GM19463 (cell line): ENCODE measurements around the gene PRSS27.
"Not testable (repeated sequence)": the region's sequence is repeated elsewhere in the genome, so short reads cannot be mapped to it uniquely, and the experiment has no call there.

Experiments
- ATAC-seq: cut with Tn5 transposase; IDR thresholded peaks from one replicate; pipeline ENCODE4 v1.9.1; 2021; ENCODE audit warnings: mild to moderate bottlenecking, moderate library complexity; ENCODE audit not compliant: unreplicated experiment

PRSS27 gene

GRCh38 chr16:2728034-2728433 lies 8.0 kb upstream of the PRSS27 start:
- no peak for ATAC-seq

DNA sequence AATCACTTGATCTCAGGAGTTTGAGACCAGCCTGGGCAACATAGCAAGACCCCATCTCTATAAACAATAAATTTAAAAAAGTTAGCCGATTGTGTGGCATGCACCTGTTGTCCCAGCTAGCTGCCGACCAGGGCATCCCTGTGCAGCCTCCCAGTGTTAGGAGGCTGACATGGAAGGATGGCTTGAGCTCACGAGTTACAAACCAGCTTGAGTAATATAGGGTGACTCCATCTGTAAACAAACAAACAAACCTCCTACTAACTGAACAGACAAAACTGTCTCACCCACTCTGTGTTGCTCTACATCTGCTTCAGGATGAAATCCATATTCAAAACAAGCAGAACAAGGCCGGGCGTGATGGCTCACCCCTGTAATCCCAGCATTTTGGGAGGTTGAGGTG lies 6.9 kb upstream of the PRSS27 start:
- ATAC-seq: no peak

GRCh38 chr16:2724816-2725348 lies 4.9 kb upstream of the PRSS27 start:
- no peak for ATAC-seq

- no peak for ATAC-seq
Measured at GRCh38 chr16:2724088-2724676, 4.2 kb upstream of the PRSS27 start.

GRCh38 chr16:2721634-2722173 lies 1.7 kb upstream of the PRSS27 start:
- not testable (repeated sequence) for ATAC-seq

GRCh38 chr16:2720719-2721633 lies 952 bp upstream of the PRSS27 start:
- ATAC-seq: peak; percentile 81

- ATAC-seq: no peak
Measured at GRCh38 chr16:2719328-2720063, 528 bp downstream of the PRSS27 start.

- no peak for ATAC-seq
Measured at GRCh38 chr16:2717383-2718263, 2.4 kb downstream of the PRSS27 start.

DNA sequence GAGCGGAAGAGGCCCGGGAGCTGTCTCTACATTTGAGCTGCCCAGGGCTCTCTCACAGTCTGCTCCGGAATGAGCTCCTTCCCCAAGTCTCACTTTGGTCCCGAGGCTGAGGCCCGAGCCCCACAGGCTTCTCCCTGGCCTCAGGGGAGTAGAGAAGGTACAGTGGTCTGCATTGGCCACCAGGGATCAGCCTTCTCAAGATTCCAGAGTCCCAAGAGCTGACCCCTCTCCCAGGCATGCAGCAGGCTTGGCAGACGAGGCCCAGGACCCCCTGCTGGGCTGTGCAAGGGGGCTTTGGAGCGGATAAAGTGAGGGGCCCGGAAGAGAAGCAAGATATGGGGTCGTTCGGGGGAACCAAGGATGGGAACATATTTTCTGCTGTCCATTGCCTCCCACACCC lies 3.1 kb downstream of the PRSS27 start:
- ATAC-seq: no peak

DNA sequence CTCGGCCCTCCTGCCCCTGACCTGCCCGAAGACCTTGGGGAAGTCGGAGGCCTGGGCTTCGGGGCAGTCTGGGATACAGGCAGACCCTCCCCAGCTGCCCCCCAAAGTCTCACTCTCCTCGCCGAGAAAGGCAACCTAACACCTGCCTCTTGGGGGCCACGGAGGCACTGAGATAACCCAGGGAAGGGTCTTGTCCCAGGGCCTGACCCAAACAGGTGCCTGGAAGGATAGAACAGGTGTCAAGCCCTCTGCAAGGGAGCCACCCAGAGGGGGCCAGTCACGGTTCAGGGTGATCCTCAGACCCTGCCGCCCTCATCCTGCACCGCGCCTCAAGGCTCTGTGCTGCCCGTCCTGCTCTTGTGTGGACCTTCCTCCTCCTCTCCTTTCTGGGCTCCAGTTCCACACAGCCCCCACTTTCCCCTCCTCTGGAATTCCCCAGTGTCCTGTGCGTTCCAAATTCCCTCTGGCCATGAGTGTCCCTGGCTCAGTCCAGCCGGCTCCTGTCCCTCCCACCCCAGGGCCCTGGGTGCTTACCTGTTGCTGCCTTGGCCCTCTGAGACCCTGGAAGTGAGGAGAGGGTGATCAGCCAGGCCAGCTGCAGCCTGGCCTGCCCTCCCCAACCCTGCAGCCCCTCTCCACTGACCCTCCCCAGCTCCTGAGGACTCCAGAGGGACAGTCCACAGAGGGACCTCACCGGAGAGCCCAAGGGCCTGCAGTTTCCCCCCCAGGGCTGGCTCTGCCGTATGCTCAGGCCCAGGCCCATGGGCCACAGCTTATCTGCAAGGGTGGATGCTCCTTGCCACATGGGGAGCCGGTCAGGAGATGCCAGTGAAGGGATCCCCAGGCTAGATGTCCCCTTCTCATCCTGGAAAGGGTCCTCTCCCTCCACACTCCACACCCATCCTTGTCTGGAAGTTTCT lies 3.8 kb downstream of the PRSS27 start:
- ATAC-seq: no peak

DNA sequence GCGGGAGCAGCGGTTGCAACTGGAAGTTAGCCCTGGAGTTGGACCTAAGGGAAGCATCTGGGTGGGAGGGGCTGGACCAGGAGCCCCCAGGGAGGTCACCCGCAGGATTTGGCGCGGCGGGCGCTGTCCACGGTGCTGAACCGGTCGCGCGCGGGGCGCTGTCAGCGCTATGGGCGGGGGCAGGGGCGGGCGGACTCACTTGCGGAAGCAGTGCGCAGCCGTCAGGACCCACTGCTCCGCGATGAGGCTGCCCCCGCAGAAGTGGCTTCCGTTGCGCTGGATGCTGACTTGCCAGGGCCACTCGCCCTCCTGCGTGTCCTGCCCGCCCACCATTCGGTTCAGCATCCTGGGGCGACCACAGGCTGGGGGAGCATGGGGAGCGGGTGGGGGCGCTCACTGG lies 4.5 kb downstream of the PRSS27 start:
- no peak for ATAC-seq

DNA sequence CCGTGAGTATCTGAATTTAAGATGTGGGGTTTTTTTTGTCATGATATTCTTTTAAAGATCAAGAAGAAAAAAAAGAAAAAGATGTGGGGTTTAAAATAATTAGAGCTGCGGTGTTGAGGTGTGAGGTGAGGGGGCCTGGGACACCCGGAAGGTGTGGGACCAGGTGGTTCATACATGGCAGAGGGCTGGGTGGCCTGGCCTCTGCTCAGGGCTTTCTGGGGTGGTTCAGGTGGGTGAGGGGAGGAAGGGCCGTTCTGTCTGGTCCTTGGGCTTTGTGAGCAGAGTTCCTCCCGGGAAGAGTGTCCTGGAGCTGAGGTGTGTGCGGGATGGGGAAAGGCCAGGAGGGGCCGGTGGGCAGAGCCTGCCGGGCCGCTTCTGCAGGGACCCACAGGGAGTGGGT lies 5.0 kb downstream of the PRSS27 start:
- no peak for ATAC-seq

- no peak for ATAC-seq
Measured at GRCh38 chr16:2713985-2714774, 5.8 kb downstream of the PRSS27 start.

DNA sequence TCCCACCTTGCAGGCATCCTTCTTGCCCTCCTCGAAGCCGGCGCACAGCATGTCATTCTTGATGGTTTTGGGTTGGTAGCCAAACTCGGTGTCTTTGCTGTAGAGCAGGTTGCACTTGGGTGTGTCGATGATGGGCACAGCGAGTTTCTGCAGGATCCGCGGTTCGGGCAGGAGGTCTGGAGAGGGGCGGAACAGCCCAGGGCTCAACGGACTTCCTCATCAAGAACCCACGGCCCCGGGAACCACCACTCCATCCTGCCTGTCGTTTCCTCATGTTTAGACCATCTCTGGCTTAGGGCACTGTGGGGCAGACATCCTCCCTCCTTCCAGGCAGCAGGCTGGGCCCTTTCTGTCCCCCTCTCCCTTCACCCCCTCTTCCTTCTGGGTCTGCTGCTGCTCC lies 6.5 kb downstream of the PRSS27 start:
- ATAC-seq: no peak

DNA sequence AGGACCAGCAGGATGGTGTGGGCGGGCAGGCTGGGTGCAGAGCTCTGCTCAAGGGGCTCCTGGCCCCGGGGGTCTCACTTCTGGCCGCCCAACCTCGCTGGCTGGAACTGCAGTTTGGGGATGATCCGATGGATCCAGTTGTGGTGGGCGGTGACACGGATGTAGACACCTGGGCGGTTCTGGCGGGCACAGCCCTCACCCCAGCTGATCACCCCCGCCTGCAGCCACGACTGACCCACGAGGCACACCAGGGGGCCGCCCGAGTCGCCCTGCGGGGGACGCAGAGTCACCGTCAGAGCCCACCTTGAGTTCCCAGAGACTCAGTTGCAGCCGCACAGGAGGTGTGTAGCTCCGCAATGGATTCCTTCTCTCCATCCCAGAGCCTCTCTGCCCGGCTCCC lies 7.5 kb downstream of the PRSS27 start:
- no peak for ATAC-seq

DNA sequence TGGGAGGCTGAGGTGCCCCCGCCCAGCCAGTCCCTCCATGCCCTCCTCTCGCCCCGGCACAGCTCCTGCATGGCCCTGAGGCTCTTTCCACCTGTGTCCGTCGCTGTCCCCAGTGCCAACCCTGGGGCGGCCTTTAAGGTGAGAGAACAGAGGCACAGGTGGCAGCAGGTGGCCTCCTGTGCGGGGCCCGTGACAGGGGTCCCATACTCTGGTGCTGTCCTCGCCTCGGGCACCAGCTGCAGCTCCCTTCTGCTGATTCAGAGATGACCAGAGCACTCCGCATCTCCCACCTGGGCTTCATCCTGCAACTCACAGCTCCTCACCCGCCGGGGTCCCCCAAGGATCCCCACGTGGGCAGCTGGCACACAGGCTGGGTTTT lies 8.0 kb downstream of the PRSS27 start:
- ATAC-seq: no peak

- ATAC-seq: no peak
Measured at GRCh38 chr16:2711370-2712062, 8.5 kb downstream of the PRSS27 start.

DNA sequence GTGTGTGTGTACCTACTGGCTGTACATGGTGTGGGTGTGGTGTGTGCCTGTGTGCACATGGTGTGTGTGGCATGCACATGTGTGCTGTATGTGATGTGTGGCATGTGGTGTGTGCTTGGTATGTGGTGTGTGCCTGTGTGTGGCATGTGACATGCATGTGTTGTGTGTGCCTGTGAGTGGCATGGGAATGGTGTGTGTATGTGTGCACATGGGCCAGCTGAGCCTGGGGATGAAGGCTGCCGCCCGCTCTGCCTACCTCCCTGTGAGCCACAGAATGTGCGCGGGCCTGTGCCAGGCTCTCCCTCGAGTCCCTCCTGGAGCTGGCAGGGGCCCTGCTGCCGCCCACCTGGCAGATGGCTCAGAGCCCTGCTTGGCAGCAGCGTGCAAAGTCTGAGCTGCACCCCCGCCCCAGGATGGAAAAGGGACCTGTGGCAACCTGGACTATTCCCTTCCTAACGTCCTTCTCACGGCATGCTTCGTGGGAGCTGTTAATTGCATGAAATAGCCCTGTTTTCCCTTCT lies 9.3 kb downstream of the PRSS27 start:
- ATAC-seq: no peak
